ENCODE results near the gene GLB1L.
A peak's percentile ranks its signal among the peaks of the same experiment; 100 is the strongest.
"Not testable (repeated sequence)": the region's sequence is repeated elsewhere in the genome, so short reads cannot be mapped to it uniquely, and the experiment has no call there.

GLB1L gene

GRCh38 chr2:219287116-219287440 is 41.8 kb upstream of the GLB1L start:
- not testable (repeated sequence) for H3K9me3 ChIP-seq (ENCODE audit: control insufficient read depth, low read length); H3K4me1 ChIP-seq (ENCODE audit: control insufficient read depth, insufficient read depth, low read length); H3K36me3 ChIP-seq (ENCODE audit: control insufficient read depth, insufficient read depth, low read length); H3K4me3 ChIP-seq (ENCODE audit: low read length); H3K9ac ChIP-seq (ENCODE audit: low read length); H3K27me3 ChIP-seq (ENCODE audit: control insufficient read depth, insufficient read depth, low read length)

- H3K9ac ChIP-seq (ENCODE audit: low read length), result no peak overlapping the region
- no peak overlapping the region for H3K4me3 ChIP-seq (ENCODE audit: low read length)
- H3K36me3 ChIP-seq (ENCODE audit: control insufficient read depth, insufficient read depth, low read length), result no peaks in the 10 kb centered on the region
- peaks cover 10% of the 10 kb centered on the region for H3K4me1 ChIP-seq (ENCODE audit: control insufficient read depth, insufficient read depth, low read length)
- no peaks in the 10 kb centered on the region for H3K9me3 ChIP-seq (ENCODE audit: control insufficient read depth, low read length)
- no peaks in the 10 kb centered on the region for H3K27me3 ChIP-seq (ENCODE audit: control insufficient read depth, insufficient read depth, low read length)
These were observed 41.3 kb upstream of the GLB1L start for GRCh38 chr2:219286436-219287115.

DNA sequence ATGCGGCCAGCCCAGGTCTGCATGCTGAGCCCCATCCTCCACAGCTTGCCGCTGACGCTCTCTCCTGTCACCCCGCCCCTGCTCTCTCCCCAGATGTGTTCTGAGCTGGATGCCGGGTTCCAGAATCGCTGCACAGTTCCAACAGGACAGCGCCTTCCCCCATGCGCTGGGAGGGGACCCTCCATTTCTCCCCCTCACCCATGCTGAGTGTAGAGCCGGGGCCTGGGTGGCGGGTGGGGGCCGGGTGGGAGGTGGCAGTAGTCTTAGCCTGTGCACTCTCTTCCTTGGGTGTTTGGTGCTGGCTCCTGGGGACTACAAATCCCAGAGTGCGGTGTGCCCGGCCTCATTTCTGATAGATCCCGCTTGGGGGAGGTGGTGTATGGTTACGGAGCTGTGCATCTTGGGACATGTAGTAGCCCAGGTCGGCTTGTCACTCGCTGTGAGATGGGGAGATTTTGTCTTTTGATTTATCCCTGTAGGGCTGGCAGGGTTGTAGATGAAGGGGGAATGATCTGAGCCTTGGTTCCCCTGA is 40.7 kb upstream of the GLB1L start:
- no peaks in the 10 kb centered on the region for H3K9me3 ChIP-seq (ENCODE audit: control insufficient read depth, low read length)
- H3K36me3 ChIP-seq (ENCODE audit: control insufficient read depth, insufficient read depth, low read length), result no peaks in the 10 kb centered on the region
- H3K4me3 ChIP-seq (ENCODE audit: low read length), result no peak overlapping the region
- H3K4me1 ChIP-seq (ENCODE audit: control insufficient read depth, insufficient read depth, low read length), result peaks cover 10% of the 10 kb centered on the region
- H3K27me3 ChIP-seq (ENCODE audit: control insufficient read depth, insufficient read depth, low read length), result no peaks in the 10 kb centered on the region
- H3K9ac ChIP-seq (ENCODE audit: low read length), result no peak overlapping the region

DNA sequence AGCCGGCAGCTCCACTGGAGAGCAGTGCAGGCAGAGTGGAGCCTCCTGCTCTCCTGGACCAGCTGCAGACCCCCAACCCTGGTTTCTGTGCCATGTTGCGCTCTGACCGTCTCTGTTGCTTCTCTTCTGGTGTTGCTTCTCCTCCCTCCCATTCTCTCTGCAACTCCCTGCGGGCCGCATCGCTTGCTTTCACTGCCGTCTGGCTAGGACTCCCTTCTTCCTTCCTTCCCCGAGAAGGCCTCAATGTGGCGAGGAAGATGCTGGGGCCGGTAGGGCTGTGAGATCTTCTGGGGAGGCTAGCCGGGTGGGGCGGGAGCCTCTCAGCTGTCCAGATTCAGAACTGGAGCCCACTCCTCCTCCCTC is 40.1 kb upstream of the GLB1L start:
- Histone ChIP-seq H3K9ac (ENCODE audit: low read length) (no peak overlapping the region), H3K27me3 (ENCODE audit: control insufficient read depth, insufficient read depth, low read length) (no peaks in the 10 kb centered on the region), H3K36me3 (ENCODE audit: control insufficient read depth, insufficient read depth, low read length) (no peaks in the 10 kb centered on the region), H3K4me3 (ENCODE audit: low read length) (no peak overlapping the region), H3K4me1 (ENCODE audit: control insufficient read depth, insufficient read depth, low read length) (peaks cover 11% of the 10 kb centered on the region), H3K9me3 (ENCODE audit: control insufficient read depth, low read length) (no peaks in the 10 kb centered on the region)

DNA sequence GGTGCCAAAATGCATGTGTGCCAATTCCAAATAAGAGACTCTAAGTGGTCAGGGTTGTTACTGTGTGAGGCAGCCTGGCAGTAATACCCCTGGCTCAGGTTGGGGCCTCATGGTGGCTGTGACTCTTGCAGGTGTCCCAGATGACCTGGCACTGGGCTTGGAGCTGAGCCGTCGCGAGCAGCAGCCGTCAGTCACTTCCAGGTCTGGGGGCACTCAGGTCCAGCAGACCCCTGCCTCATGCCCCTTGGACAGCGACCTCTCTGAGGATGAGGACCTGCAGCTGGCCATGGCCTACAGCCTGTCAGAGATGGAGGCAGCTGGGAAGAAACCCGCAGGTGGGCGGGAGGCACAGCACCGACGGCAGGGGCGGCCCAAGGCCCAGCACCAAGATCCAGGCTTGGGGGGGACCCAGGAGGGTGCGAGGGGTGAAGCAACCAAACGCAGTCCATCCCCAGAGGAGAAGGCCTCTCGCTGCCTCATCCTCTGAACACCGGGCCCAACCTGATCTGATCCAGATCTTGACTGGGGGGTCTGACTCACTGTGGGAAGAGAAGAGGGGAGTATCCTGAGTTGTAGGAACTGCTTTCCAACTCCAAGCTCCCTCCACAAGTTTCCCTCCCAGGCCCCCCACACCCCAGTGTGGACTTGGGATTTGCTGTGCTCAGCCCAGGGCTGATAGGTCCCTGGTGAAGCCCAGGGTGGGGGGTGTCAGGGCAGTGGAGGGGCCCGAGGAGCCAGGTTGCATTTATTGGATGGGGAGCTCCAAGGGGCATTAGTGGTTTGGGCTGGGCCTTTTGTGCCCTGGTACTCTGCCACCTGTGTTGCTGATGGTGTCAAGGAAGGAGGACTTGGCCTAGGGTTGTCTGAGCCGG is 39.5 kb upstream of the GLB1L start:
- peaks cover 16% of the 10 kb centered on the region for H3K4me1 ChIP-seq (ENCODE audit: control insufficient read depth, insufficient read depth, low read length)
- H3K9ac ChIP-seq (ENCODE audit: low read length), result no peak overlapping the region
- H3K36me3 ChIP-seq (ENCODE audit: control insufficient read depth, insufficient read depth, low read length), result no peaks in the 10 kb centered on the region
- H3K27me3 ChIP-seq (ENCODE audit: control insufficient read depth, insufficient read depth, low read length), result no peaks in the 10 kb centered on the region
- H3K9me3 ChIP-seq (ENCODE audit: control insufficient read depth, low read length), result no peaks in the 10 kb centered on the region
- H3K4me3 ChIP-seq (ENCODE audit: low read length), result no peak overlapping the region

GRCh38 chr2:219282943-219283581 is 37.8 kb upstream of the GLB1L start:
- Histone ChIP-seq H3K4me3 (ENCODE audit: low read length) (no peak overlapping the region), H3K9ac (ENCODE audit: low read length) (no peak overlapping the region), H3K36me3 (ENCODE audit: control insufficient read depth, insufficient read depth, low read length) (no peaks in the 10 kb centered on the region), H3K9me3 (ENCODE audit: control insufficient read depth, low read length) (no peaks in the 10 kb centered on the region), H3K27me3 (ENCODE audit: control insufficient read depth, insufficient read depth, low read length) (no peaks in the 10 kb centered on the region), H3K4me1 (ENCODE audit: control insufficient read depth, insufficient read depth, low read length) (peaks cover 21% of the 10 kb centered on the region)

- H3K36me3 ChIP-seq (ENCODE audit: control insufficient read depth, insufficient read depth, low read length), result no peaks in the 10 kb centered on the region
- no peak overlapping the region for H3K9ac ChIP-seq (ENCODE audit: low read length)
- no peaks in the 10 kb centered on the region for H3K27me3 ChIP-seq (ENCODE audit: control insufficient read depth, insufficient read depth, low read length)
- peaks cover 27% of the 10 kb centered on the region for H3K4me1 ChIP-seq (ENCODE audit: control insufficient read depth, insufficient read depth, low read length)
- H3K4me3 ChIP-seq (ENCODE audit: low read length), result no peak overlapping the region
- H3K9me3 ChIP-seq (ENCODE audit: control insufficient read depth, low read length), result no peaks in the 10 kb centered on the region
These were observed 37.1 kb upstream of the GLB1L start for GRCh38 chr2:219282375-219282774.

- no peak overlapping the region for H3K9ac ChIP-seq (ENCODE audit: low read length)
- no peaks in the 10 kb centered on the region for H3K36me3 ChIP-seq (ENCODE audit: control insufficient read depth, insufficient read depth, low read length)
- H3K4me3 ChIP-seq (ENCODE audit: low read length), result no peak overlapping the region
- no peaks in the 10 kb centered on the region for H3K9me3 ChIP-seq (ENCODE audit: control insufficient read depth, low read length)
- H3K4me1 ChIP-seq (ENCODE audit: control insufficient read depth, insufficient read depth, low read length), result peaks cover 28% of the 10 kb centered on the region
- H3K27me3 ChIP-seq (ENCODE audit: control insufficient read depth, insufficient read depth, low read length), result no peaks in the 10 kb centered on the region
These were observed 36.3 kb upstream of the GLB1L start for GRCh38 chr2:219281588-219281987.

DNA sequence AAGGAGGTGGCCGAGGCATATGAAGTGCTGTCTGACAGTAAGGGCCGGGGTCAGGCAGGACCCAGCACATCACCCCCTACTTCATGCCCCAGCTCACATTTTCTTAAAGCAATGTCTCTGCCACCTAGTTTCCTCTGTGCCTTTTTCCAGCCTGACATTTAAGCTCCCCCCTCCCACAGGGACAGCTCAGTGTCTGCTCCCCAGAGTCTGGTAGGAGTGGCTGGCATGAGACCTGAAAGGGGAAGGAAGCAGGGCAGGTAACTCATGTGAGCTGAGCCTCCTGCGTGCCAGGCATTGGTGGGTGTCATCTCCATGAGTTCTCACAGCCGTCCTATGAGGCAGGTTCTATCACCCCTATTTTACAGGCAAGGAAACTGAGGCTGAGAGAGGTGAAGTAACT is 35.4 kb upstream of the GLB1L start:
- Histone ChIP-seq H3K9ac (ENCODE audit: low read length) (peak overlapping the region; percentile 88), H3K9me3 (ENCODE audit: control insufficient read depth, low read length) (no peaks in the 10 kb centered on the region), H3K4me1 (ENCODE audit: control insufficient read depth, insufficient read depth, low read length) (peaks cover 28% of the 10 kb centered on the region), H3K27me3 (ENCODE audit: control insufficient read depth, insufficient read depth, low read length) (no peaks in the 10 kb centered on the region), H3K36me3 (ENCODE audit: control insufficient read depth, insufficient read depth, low read length) (no peaks in the 10 kb centered on the region), H3K4me3 (ENCODE audit: low read length) (no peak overlapping the region)

DNA sequence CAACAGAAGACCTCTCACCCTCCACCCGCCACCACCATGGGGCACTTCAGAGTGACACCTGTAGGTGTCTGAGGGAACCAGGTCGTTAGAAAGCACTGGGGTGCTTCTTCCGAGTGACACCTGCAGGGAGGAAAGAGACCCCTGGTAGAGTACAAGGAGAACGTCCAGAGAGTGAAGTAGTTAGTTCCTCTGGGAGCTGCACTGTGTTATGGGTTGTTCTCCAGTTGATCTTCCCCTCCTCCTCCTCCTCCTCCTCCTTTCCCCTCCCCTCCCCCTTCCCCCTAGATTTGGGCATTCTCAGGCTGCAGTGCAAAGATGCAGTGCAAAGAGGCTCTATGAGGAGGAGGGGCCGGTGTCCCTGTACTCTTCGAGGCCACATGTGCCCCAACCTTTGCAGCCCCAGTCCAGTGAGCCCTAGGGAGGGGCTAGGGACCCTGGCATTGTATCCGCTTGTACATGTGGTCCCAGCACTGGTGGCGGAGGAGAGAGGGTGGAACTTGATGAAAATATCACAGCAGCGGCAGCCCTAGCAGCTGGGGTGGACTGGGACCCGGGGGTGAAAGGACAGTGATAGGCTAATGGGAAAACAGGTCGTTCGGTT is 34.8 kb upstream of the GLB1L start:
- H3K9me3 ChIP-seq (ENCODE audit: control insufficient read depth, low read length), result no peaks in the 10 kb centered on the region
- H3K9ac ChIP-seq (ENCODE audit: low read length), result peak overlapping the region; percentile 88
- peaks cover 27% of the 10 kb centered on the region for H3K4me1 ChIP-seq (ENCODE audit: control insufficient read depth, insufficient read depth, low read length)
- no peaks in the 10 kb centered on the region for H3K36me3 ChIP-seq (ENCODE audit: control insufficient read depth, insufficient read depth, low read length)
- H3K4me3 ChIP-seq (ENCODE audit: low read length), result peak overlapping the region; percentile 71
- H3K27me3 ChIP-seq (ENCODE audit: control insufficient read depth, insufficient read depth, low read length), result no peaks in the 10 kb centered on the region

- H3K4me1 ChIP-seq (ENCODE audit: control insufficient read depth, insufficient read depth, low read length), result peaks cover 25% of the 10 kb centered on the region
- H3K27me3 ChIP-seq (ENCODE audit: control insufficient read depth, insufficient read depth, low read length), result no peaks in the 10 kb centered on the region
- H3K9me3 ChIP-seq (ENCODE audit: control insufficient read depth, low read length), result no peaks in the 10 kb centered on the region
- no peaks in the 10 kb centered on the region for H3K36me3 ChIP-seq (ENCODE audit: control insufficient read depth, insufficient read depth, low read length)
- H3K4me3 ChIP-seq (ENCODE audit: low read length), result peak within 1 kb of the TSS; percentile 71
- peak within 1 kb of the TSS; percentile 88 for H3K9ac ChIP-seq (ENCODE audit: low read length)
These were observed 34.1 kb upstream of the GLB1L start, which contains the start of gene DNAJB2 for GRCh38 chr2:219279151-219279915. DNAJB2 (plus strand) TSS chr2:219279366; CDS start chr2:219279834, 468 bp downstream.
